Measurements from ENCODE around the gene SBK2. TPM values are rescaled to one million over a fixed set of nuclear protein-coding genes. Genes with fewer than 3 reads are reported as not detected.

The SBK2 gene
- total RNA-seq, 4 donors from 2014 or later: not detected

- TF ChIP-seq POLR2A (IDR thresholded peaks at IDR 0.05) (no peak), CTCF (IDR thresholded peaks at IDR 0.05) (no peak)
- Histone ChIP-seq H3K36me3 (no peaks in the 10 kb centered on the region), H3K4me3 (no peak overlapping the region), H3K9me3 (no peaks in the 10 kb centered on the region), H3K27ac (peak overlapping the region in 3 of 4 donors; percentile 21 to 70 (median 38)), H3K27me3 (peaks cover 0 to 43% (median 0%) of the 10 kb centered on the region in 4 donors), H3K4me1 (peaks cover 31 to 82% (median 39%) of the 10 kb centered on the region in 3 donors)
- DNase-seq: no peak
- WGBS, 2 donors: 73 to 84% methylated on average over 5 to 16 of the region's 52 CpGs
- intact Hi-C loops (cut with DNase I): no loop called here
These were observed 46.2 kb downstream of the SBK2 start for GRCh38 chr19:55490478-55491432.

GRCh38 chr19:55489711-55490477 is 47.0 kb downstream of the SBK2 start:
- no peak overlapping the region for H3K4me3 ChIP-seq
- peaks cover 0 to 43% (median 0%) of the 10 kb centered on the region in 4 donors for H3K27me3 ChIP-seq
- peaks cover 39 to 91% (median 45%) of the 10 kb centered on the region in 3 donors for H3K4me1 ChIP-seq
- no peak for DNase-seq
- H3K9me3 ChIP-seq: no peaks in the 10 kb centered on the region
- WGBS, 2 donors: 67% methylated on average over 4 of the region's 21 CpGs; no CpG with 5 or more reads in 1 of the 2 donors
- intact Hi-C loops (cut with DNase I): no loop called here
- H3K27ac ChIP-seq: peak overlapping the region; percentile 44 to 94 (median 88)
- H3K36me3 ChIP-seq: no peaks in the 10 kb centered on the region
- TF ChIP-seq POLR2A (IDR thresholded peaks at IDR 0.05): no peak
- no peak for TF ChIP-seq CTCF (IDR thresholded peaks at IDR 0.05)

- peaks cover 47 to 91% (median 50%) of the 10 kb centered on the region in 3 donors for H3K4me1 ChIP-seq
- TF ChIP-seq CTCF (IDR thresholded peaks at IDR 0.05): no peak
- no peak for TF ChIP-seq POLR2A (IDR thresholded peaks at IDR 0.05)
- peak overlapping the region; percentile 44 to 94 (median 88) for H3K27ac ChIP-seq
- peak overlapping the region in 1 of 4 donors; percentile 21 for H3K4me3 ChIP-seq
- H3K27me3 ChIP-seq: peaks cover 0 to 35% (median 0%) of the 10 kb centered on the region in 4 donors
- DNase-seq: no peak
- H3K9me3 ChIP-seq: no peaks in the 10 kb centered on the region
- peaks cover 0 to 1% (median 0%) of the 10 kb centered on the region in 3 donors for H3K36me3 ChIP-seq
- WGBS, 2 donors: 96% methylated on average over 5 of the region's 36 CpGs; no CpG with 5 or more reads in 1 of the 2 donors
- intact Hi-C loops (cut with DNase I): no loop called here
These were observed 47.8 kb downstream of the SBK2 start for GRCh38 chr19:55488986-55489710.

GRCh38 chr19:55487924-55488687 is 48.8 kb downstream of the SBK2 start, which contains the start of gene SSC5D:
Gene SSC5D (plus strand): TSS chr19:55488436. CDS start chr19:55488590, 154 bp downstream.
- Histone ChIP-seq H3K9me3 (no peaks in the 10 kb centered on the region), H3K27ac (peak within 1 kb of the TSS; percentile 64 to 94 (median 88)), H3K27me3 (peaks cover 0 to 25% (median 0%) of the 10 kb centered on the region in 4 donors), H3K36me3 (peaks cover 0 to 12% (median 5%) of the 10 kb centered on the region in 3 donors), H3K4me1 (peaks cover 50 to 86% (median 51%) of the 10 kb centered on the region in 3 donors), H3K4me3 (peak within 1 kb of the TSS in 1 of 4 donors; percentile 39)
- TF ChIP-seq POLR2A (IDR thresholded peaks at IDR 0.05) (no peak), CTCF (IDR thresholded peaks at IDR 0.05) (no peak)
- intact Hi-C loops (cut with DNase I): no loop called here
- DNase-seq: no peak
- 5 to 13% methylated on average over 4 to 6 of the region's 21 CpGs for WGBS, 2 donors

Measured in esophagus squamous epithelium (tissue), 5 donors.